GM12873 (cell line): Measurements from ENCODE around the gene UHRF1.

Experiments used
- CTCF ChIP-seq: IDR thresholded peaks from 2 replicates; pipeline ENCODE4 v1.5.1; 2012; ENCODE audit warnings: low read depth, mild to moderate bottlenecking, moderate library complexity, low read length, control low read depth; ENCODE audit not compliant: insufficient read depth; ENCODE audit errors: missing control alignments

Gene UHRF1

GRCh38 chr19:4969772-4970531, 60.7 kb downstream of the UHRF1 start:
- peak; percentile 4 for TF ChIP-seq CTCF

- no peak for TF ChIP-seq CTCF
Observed at GRCh38 chr19:4970558-4971423, 61.5 kb downstream of the UHRF1 start.

- TF ChIP-seq CTCF = no peak
Observed at GRCh38 chr19:4971424-4971793, 62.1 kb downstream of the UHRF1 start.

GRCh38 chr19:4971816-4972495, 62.7 kb downstream of the UHRF1 start:
- TF ChIP-seq CTCF = no peak

- no peak for TF ChIP-seq CTCF
Observed at GRCh38 chr19:4972509-4973230, 63.4 kb downstream of the UHRF1 start.

GRCh38 chr19:4974880-4975469, 65.7 kb downstream of the UHRF1 start:
- TF ChIP-seq CTCF = no peak
